Mammary epithelial cell (primary cell): ENCODE results near the gene QRFP.

ENCODE experiments used
- EZH2 ChIP-seq: IDR thresholded peaks from 2 replicates; pipeline ENCODE4 v1.6.1; 2012; ENCODE audit warnings: low read length, inconsistent platforms, borderline replicate concordance
- TF ChIP-seq, protein P1 (sequence below), 2 donors: IDR thresholded peaks in 1 of 2; conservative IDR thresholded peaks in 1 of 2; 2 replicates each; pipeline ENCODE4 v1.5.1; 2011 to 2012; ENCODE audit warnings: inconsistent platforms in 2 of 2, low read length in 2 of 2, mild to moderate bottlenecking in 2 of 2, control low read depth in 1 of 2, low read depth in 1 of 2; ENCODE audit not compliant: insufficient read depth in 1 of 2; ENCODE audit errors: extremely low read depth in 1 of 2

- TF ChIP-seq, protein P1, sequence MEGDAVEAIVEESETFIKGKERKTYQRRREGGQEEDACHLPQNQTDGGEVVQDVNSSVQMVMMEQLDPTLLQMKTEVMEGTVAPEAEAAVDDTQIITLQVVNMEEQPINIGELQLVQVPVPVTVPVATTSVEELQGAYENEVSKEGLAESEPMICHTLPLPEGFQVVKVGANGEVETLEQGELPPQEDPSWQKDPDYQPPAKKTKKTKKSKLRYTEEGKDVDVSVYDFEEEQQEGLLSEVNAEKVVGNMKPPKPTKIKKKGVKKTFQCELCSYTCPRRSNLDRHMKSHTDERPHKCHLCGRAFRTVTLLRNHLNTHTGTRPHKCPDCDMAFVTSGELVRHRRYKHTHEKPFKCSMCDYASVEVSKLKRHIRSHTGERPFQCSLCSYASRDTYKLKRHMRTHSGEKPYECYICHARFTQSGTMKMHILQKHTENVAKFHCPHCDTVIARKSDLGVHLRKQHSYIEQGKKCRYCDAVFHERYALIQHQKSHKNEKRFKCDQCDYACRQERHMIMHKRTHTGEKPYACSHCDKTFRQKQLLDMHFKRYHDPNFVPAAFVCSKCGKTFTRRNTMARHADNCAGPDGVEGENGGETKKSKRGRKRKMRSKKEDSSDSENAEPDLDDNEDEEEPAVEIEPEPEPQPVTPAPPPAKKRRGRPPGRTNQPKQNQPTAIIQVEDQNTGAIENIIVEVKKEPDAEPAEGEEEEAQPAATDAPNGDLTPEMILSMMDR (conservative IDR thresholded peaks at IDR 0.05 in 1 of 2, IDR thresholded peaks at IDR 0.05 in 1 of 2; ENCODE audit: extremely low read depth in 1 of 2, insufficient read depth in 1 of 2, low read depth in 1 of 2, low read length in 2 of 2) = no peak
- no peak for TF ChIP-seq EZH2
Observed at GRCh38 chr9:130922893-130923610, 26.4 kb upstream of the QRFP start.
